AG09309 (cell line): ENCODE results near the gene COL12A1.
"Not testable (repeated sequence)": the region's sequence is repeated elsewhere in the genome, so short reads cannot be mapped to it uniquely, and the experiment has no call there.

Experiments used
- DNase-seq: peaks from one replicate; pipeline ENCODE4 v3.0.0-alpha.2; 2010; ENCODE audit warnings: low read depth
- H3K4me3 ChIP-seq: 2 replicates; pipeline ENCODE4 v1.5.1; 2011; ENCODE audit warnings: mild to moderate bottlenecking, low read depth, low read length, moderate library complexity; ENCODE audit not compliant: control insufficient read depth
- CTCF ChIP-seq: IDR thresholded peaks from 2 replicates; pipeline ENCODE4 v1.5.1; 2011; ENCODE audit warnings: mild to moderate bottlenecking, low read depth, low read length, inconsistent platforms; ENCODE audit not compliant: insufficient read depth, control insufficient read depth; ENCODE audit errors: missing control alignments

COL12A1 gene

GRCh38 chr6:75201021-75201420 is 4.8 kb downstream of the COL12A1 start:
- no peak for DNase-seq
- H3K4me3 ChIP-seq, result no peak overlapping the region; the same call in 1 of the 2 replicates
- no peak for TF ChIP-seq CTCF

- TF ChIP-seq CTCF, result no peak
- peak overlapping the region; percentile 5 for H3K4me3 ChIP-seq
- DNase-seq, result no peak
Measured at GRCh38 chr6:75199889-75200288, 6.0 kb downstream of the COL12A1 start.

GRCh38 chr6:75196081-75196687 is 9.7 kb downstream of the COL12A1 start:
- no peak for TF ChIP-seq CTCF
- no peak for DNase-seq

GRCh38 chr6:75188221-75188925 is 17.5 kb downstream of the COL12A1 start:
- no peak for DNase-seq
- no peak for TF ChIP-seq CTCF
- H3K4me3 ChIP-seq, result no peak overlapping the region

More at GRCh38 chr6:75196081-75196687, 9.7 kb downstream of the COL12A1 start:
- no peak overlapping the region for H3K4me3 ChIP-seq

- DNase-seq, H3K4me3 ChIP-seq: not testable (repeated sequence)
Measured at GRCh38 chr6:75186581-75186980, 19.3 kb downstream of the COL12A1 start.

- no peak overlapping the region for H3K4me3 ChIP-seq
- DNase-seq, result peak; percentile 93
- TF ChIP-seq CTCF, result no peak
Measured at GRCh38 chr6:75183099-75183541, 22.7 kb downstream of the COL12A1 start.

- H3K4me3 ChIP-seq, result no peak overlapping the region
- DNase-seq, result no peak
- no peak for TF ChIP-seq CTCF
Measured at GRCh38 chr6:75180864-75181263, 25.0 kb downstream of the COL12A1 start.
